Esophagus squamous epithelium (tissue), 4 donors: ENCODE data around the gene GRPEL1.

ENCODE experiments used
- CTCF ChIP-seq, 6 experiments: fragments of 450-650 bp in 4 of 6; fragments of 200-600 bp in 2 of 6; sonication (generic) in 2 of 6; IDR thresholded peaks; one replicate each; pipeline ENCODE4 v1.5.1; 2016 to 2019; ENCODE audit warnings: antibody characterized with exemption in 6 of 6, mild to moderate bottlenecking in 4 of 6, moderate library complexity in 4 of 6
- POLR2A ChIP-seq, 4 donors: fragments of 450-650 bp; IDR thresholded peaks; one replicate each; pipeline ENCODE4 v1.6.1; 2017; ENCODE audit warnings: antibody characterized with exemption in 4 of 4, mild to moderate bottlenecking in 4 of 4, moderate library complexity in 3 of 4

GRCh38 chr4:7051144-7051495 is 16.7 kb downstream of the GRPEL1 start:
- TF ChIP-seq POLR2A (IDR thresholded peaks at IDR 0.05) (no peak), CTCF (IDR thresholded peaks at IDR 0.05) (no peak)
